ENCODE data around the gene ANXA5.

GRCh38 chr4:121728798-121729226 lies 32.0 kb upstream of the ANXA5 start:
- TF ChIP-seq ZNF274 (IDR thresholded peaks at IDR 0.05; ENCODE audit: low read depth, low read length) (no peak), SUZ12 (IDR thresholded peaks at IDR 0.05; ENCODE audit: extremely low read depth, insufficient read depth, insufficient read length) (no peak)
